Measurements from ENCODE around the gene CNKSR3.

CNKSR3 gene

GRCh38 chr6:154522576-154522975 is 12.1 kb upstream of the CNKSR3 start:
- ATAC-seq: no peak
- TF ChIP-seq OSR1 (CRISPR knock-in tag; IDR thresholded peaks at IDR 0.05): no peak
- TF ChIP-seq ESRRG (CRISPR knock-in tag; IDR thresholded peaks at IDR 0.05): no peak
- no peak for TF ChIP-seq RARB (CRISPR knock-in tag; IDR thresholded peaks at IDR 0.05)
- no peak for TF ChIP-seq SNAI2 (CRISPR knock-in tag; IDR thresholded peaks at IDR 0.05)
- TF ChIP-seq ZFP30 (CRISPR knock-in tag; IDR thresholded peaks at IDR 0.05): no peak

- ATAC-seq: no peak
Observed at GRCh38 chr6:154521412-154521811, 10.9 kb upstream of the CNKSR3 start.

GRCh38 chr6:154520280-154520679 is 9.8 kb upstream of the CNKSR3 start:
- ATAC-seq: no peak
- TF ChIP-seq ISL1 (CRISPR knock-in tag; IDR thresholded peaks at IDR 0.05) (no peak), ZNF565 (CRISPR knock-in tag; conservative IDR thresholded peaks at IDR 0.05; ENCODE audit: low read depth) (no peak), OSR1 (CRISPR knock-in tag; IDR thresholded peaks at IDR 0.05) (no peak), ZNF70 (CRISPR knock-in tag; IDR thresholded peaks at IDR 0.05) (no peak), TSHZ2 (CRISPR knock-in tag; IDR thresholded peaks at IDR 0.05) (no peak), PPARA (CRISPR knock-in tag; IDR thresholded peaks at IDR 0.05; ENCODE audit: borderline replicate concordance) (no peak), TOX (CRISPR knock-in tag; IDR thresholded peaks at IDR 0.05; ENCODE audit: borderline replicate concordance) (no peak), POU6F1 (CRISPR knock-in tag; IDR thresholded peaks at IDR 0.05; ENCODE audit: borderline replicate concordance, low read depth) (no peak), ESRRG (CRISPR knock-in tag; IDR thresholded peaks at IDR 0.05) (no peak), ZFP3 (CRISPR knock-in tag; IDR thresholded peaks at IDR 0.05) (no peak), BACH2 (CRISPR knock-in tag; IDR thresholded peaks at IDR 0.05; ENCODE audit: borderline replicate concordance) (no peak), GLIS3 (CRISPR knock-in tag; IDR thresholded peaks at IDR 0.05) (no peak), ZC3H10 (CRISPR knock-in tag; IDR thresholded peaks at IDR 0.05) (no peak), PATZ1 (CRISPR knock-in tag; IDR thresholded peaks at IDR 0.05; ENCODE audit: borderline replicate concordance) (no peak)

More at GRCh38 chr6:154521412-154521811, 10.9 kb upstream of the CNKSR3 start:
- TF ChIP-seq GLIS3 (CRISPR knock-in tag; IDR thresholded peaks at IDR 0.05) (no peak), SNAI2 (CRISPR knock-in tag; IDR thresholded peaks at IDR 0.05) (no peak), OSR1 (CRISPR knock-in tag; IDR thresholded peaks at IDR 0.05) (no peak), ZFP3 (CRISPR knock-in tag; IDR thresholded peaks at IDR 0.05) (no peak)

GRCh38 chr6:154518396-154518795 is 7.9 kb upstream of the CNKSR3 start:
- ATAC-seq: no peak
- TF ChIP-seq GLIS3 (CRISPR knock-in tag; IDR thresholded peaks at IDR 0.05) (no peak), ZC3H10 (CRISPR knock-in tag; IDR thresholded peaks at IDR 0.05) (no peak)

- ATAC-seq: no peak
- TF ChIP-seq PPARA (CRISPR knock-in tag; IDR thresholded peaks at IDR 0.05; ENCODE audit: borderline replicate concordance): no peak
- TF ChIP-seq ESRRG (CRISPR knock-in tag; IDR thresholded peaks at IDR 0.05): no peak
- TF ChIP-seq TSHZ2 (CRISPR knock-in tag; IDR thresholded peaks at IDR 0.05): no peak
- no peak for TF ChIP-seq ZNF565 (CRISPR knock-in tag; conservative IDR thresholded peaks at IDR 0.05; ENCODE audit: low read depth)
- no peak for TF ChIP-seq ZFP3 (CRISPR knock-in tag; IDR thresholded peaks at IDR 0.05)
- no peak for TF ChIP-seq TOX (CRISPR knock-in tag; IDR thresholded peaks at IDR 0.05; ENCODE audit: borderline replicate concordance)
- TF ChIP-seq ZNF70 (CRISPR knock-in tag; IDR thresholded peaks at IDR 0.05): no peak
- no peak for TF ChIP-seq CSDC2 (CRISPR knock-in tag; IDR thresholded peaks at IDR 0.05)
- TF ChIP-seq SNAI2 (CRISPR knock-in tag; IDR thresholded peaks at IDR 0.05): no peak
- TF ChIP-seq ARNTL (CRISPR knock-in tag; IDR thresholded peaks at IDR 0.05; ENCODE audit: borderline replicate concordance, low read depth): no peak
- TF ChIP-seq PATZ1 (CRISPR knock-in tag; IDR thresholded peaks at IDR 0.05; ENCODE audit: borderline replicate concordance): no peak
- no peak for TF ChIP-seq CREB5 (CRISPR knock-in tag; IDR thresholded peaks at IDR 0.05; ENCODE audit: low read depth)
- TF ChIP-seq OSR1 (CRISPR knock-in tag; IDR thresholded peaks at IDR 0.05): no peak
- TF ChIP-seq RARB (CRISPR knock-in tag; IDR thresholded peaks at IDR 0.05): no peak
Observed at GRCh38 chr6:154516276-154516675, 5.8 kb upstream of the CNKSR3 start.

Measured in SK-N-SH treated with all-trans-retinoic acid at 6 μM for 48 hours (cell line).